KMS-11 (cell line): Measurements from ENCODE around the gene MRPL46.

Experiments
- H2AFZ ChIP-seq: fragments of 200-600 bp; sonication (generic); 2 replicates; pipeline ENCODE4 v1.6.1; 2016; ENCODE audit warnings: antibody characterized with exemption, mixed run types, low read depth
- H3K27ac ChIP-seq: fragments of 200-600 bp; sonication (generic); 2 replicates; pipeline ENCODE4 v1.6.1; 2016; ENCODE audit warnings: mild to moderate bottlenecking, mixed run types
- H3K27me3 ChIP-seq: fragments of 200-600 bp; sonication (generic); 2 replicates; pipeline ENCODE4 v1.6.1; 2017; ENCODE audit warnings: mild to moderate bottlenecking, low read depth, mixed run types, moderate library complexity; ENCODE audit not compliant: insufficient read depth
- H3K36me3 ChIP-seq: fragments of 200-600 bp; sonication (generic); 2 replicates; pipeline ENCODE4 v1.6.1; 2017; ENCODE audit warnings: mild to moderate bottlenecking, mixed run types; ENCODE audit not compliant: insufficient read depth
- H3K4me1 ChIP-seq: fragments of 200-600 bp; sonication (generic); 2 replicates; pipeline ENCODE4 v1.6.1; 2016; ENCODE audit warnings: mild to moderate bottlenecking, low read depth, mixed run types; ENCODE audit not compliant: poor library complexity, severe bottlenecking
- H3K4me2 ChIP-seq: fragments of 200-600 bp; sonication (generic); 2 replicates; pipeline ENCODE4 v1.7.0; 2016; ENCODE audit warnings: mild to moderate bottlenecking, mixed run types
- H3K4me3 ChIP-seq: fragments of 200-600 bp; sonication (generic); IDR thresholded peaks from 2 replicates; pipeline ENCODE4 v1.6.1; 2017; ENCODE audit warnings: low read depth, low read length, mixed read lengths; ENCODE audit not compliant: insufficient read depth
- H3K79me2 ChIP-seq: fragments of 200-600 bp; sonication (generic); 2 replicates; pipeline ENCODE4 v1.6.1; 2016; ENCODE audit warnings: low read depth, mixed run types; ENCODE audit not compliant: insufficient read depth
- H3K9ac ChIP-seq: fragments of 200-600 bp; sonication (generic); 2 replicates; pipeline ENCODE4 v1.6.1; 2016; ENCODE audit warnings: mild to moderate bottlenecking, mixed run types
- H4K20me1 ChIP-seq: fragments of 200-600 bp; sonication (generic); 2 replicates; pipeline ENCODE4 v1.6.1; 2016; ENCODE audit warnings: mild to moderate bottlenecking, mixed run types; ENCODE audit not compliant: insufficient read depth
- CTCF ChIP-seq: fragments of 200-600 bp; sonication (generic); conservative IDR thresholded peaks from 2 replicates; pipeline ENCODE4 v1.6.1; 2017; ENCODE audit warnings: low read depth, mild to moderate bottlenecking, antibody characterized with exemption, low read length, moderate library complexity, mixed read lengths

Gene MRPL46

DNA sequence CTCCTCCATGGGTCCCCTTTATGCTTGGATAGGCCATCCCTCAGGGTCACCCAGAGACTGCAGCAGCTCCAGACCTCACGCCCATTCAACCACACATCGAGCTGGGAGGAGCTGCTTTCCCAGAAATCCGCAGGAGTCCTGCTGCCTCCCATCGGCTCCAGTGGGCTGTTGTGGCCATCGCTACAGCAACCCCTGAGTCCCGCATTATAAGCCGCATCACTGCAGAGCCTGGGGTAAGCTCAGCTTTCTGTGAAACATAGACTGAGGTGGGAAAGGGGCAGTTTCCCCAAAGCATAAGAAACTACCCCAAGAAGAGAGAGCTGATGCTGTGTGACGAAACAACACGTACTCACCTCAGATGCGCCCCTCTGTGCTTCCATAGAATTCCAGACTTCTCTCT, 35.7 kb downstream of the MRPL46 start:
- Histone ChIP-seq H3K27me3 (no peaks in the 10 kb centered on the region), H3K79me2 (no peaks in the 10 kb centered on the region), H3K4me1 (no peaks in the 10 kb centered on the region), H2AFZ (no peak overlapping the region), H3K4me3 (no peak overlapping the region), H3K27ac (no peak overlapping the region), H3K4me2 (no peak overlapping the region), H3K9ac (no peak overlapping the region), H4K20me1 (no peaks in the 10 kb centered on the region), H3K36me3 (no peaks in the 10 kb centered on the region)
- TF ChIP-seq CTCF = no peak

- H4K20me1 ChIP-seq = no peaks in the 10 kb centered on the region
- H3K9ac ChIP-seq = no peak overlapping the region
- no peaks in the 10 kb centered on the region for H3K27me3 ChIP-seq
- H3K4me1 ChIP-seq = no peaks in the 10 kb centered on the region
- H3K79me2 ChIP-seq = no peaks in the 10 kb centered on the region
- no peak for TF ChIP-seq CTCF
- no peak overlapping the region for H3K4me3 ChIP-seq
- H2AFZ ChIP-seq = no peak overlapping the region
- H3K36me3 ChIP-seq = no peaks in the 10 kb centered on the region
- H3K4me2 ChIP-seq = no peak overlapping the region
- H3K27ac ChIP-seq = no peak overlapping the region
Observed at GRCh38 chr15:88430051-88430450, 37.1 kb downstream of the MRPL46 start.

GRCh38 chr15:88428805-88429605, 38.2 kb downstream of the MRPL46 start:
- H3K27ac ChIP-seq = no peak overlapping the region
- H4K20me1 ChIP-seq = no peaks in the 10 kb centered on the region
- no peak overlapping the region for H3K9ac ChIP-seq
- no peak overlapping the region for H3K4me2 ChIP-seq
- TF ChIP-seq CTCF = no peak
- no peaks in the 10 kb centered on the region for H3K36me3 ChIP-seq
- H3K27me3 ChIP-seq = no peaks in the 10 kb centered on the region
- no peaks in the 10 kb centered on the region for H3K79me2 ChIP-seq
- H3K4me3 ChIP-seq = no peak overlapping the region
- no peaks in the 10 kb centered on the region for H3K4me1 ChIP-seq
- no peak overlapping the region for H2AFZ ChIP-seq

GRCh38 chr15:88428053-88428452, 39.1 kb downstream of the MRPL46 start:
- no peak for TF ChIP-seq CTCF

More at GRCh38 chr15:88428053-88428452, 39.1 kb downstream of the MRPL46 start:
- H3K4me3 ChIP-seq = no peak overlapping the region
- H3K4me2 ChIP-seq = no peak overlapping the region
- H3K9ac ChIP-seq = no peak overlapping the region
- no peak overlapping the region for H2AFZ ChIP-seq
- H4K20me1 ChIP-seq = no peaks in the 10 kb centered on the region
- no peaks in the 10 kb centered on the region for H3K79me2 ChIP-seq
- H3K36me3 ChIP-seq = no peaks in the 10 kb centered on the region
- no peaks in the 10 kb centered on the region for H3K4me1 ChIP-seq
- H3K27me3 ChIP-seq = no peaks in the 10 kb centered on the region
- no peak overlapping the region for H3K27ac ChIP-seq
